Esophagus muscularis mucosa (tissue), 4 donors: ENCODE results near the gene PPP4R1. TPM values are rescaled to one million over a fixed set of nuclear protein-coding genes. Genes with fewer than 3 reads are reported as not detected.

Experiments
- DNase-seq: peaks from one replicate; pipeline ENCODE4 v3.0.0-alpha.2; 2017; ENCODE audit errors: extremely low spot score
- H3K27ac ChIP-seq, 4 donors: fragments of 200-600 bp; sonication (generic); replicated peaks in 1 of 4; 1 replicate in 3 of 4; 2 replicates in 1 of 4; pipeline ENCODE4 v1.5.1; 2016 to 2019; ENCODE audit warnings: mild to moderate bottlenecking in 1 of 4
- H3K27me3 ChIP-seq, 4 donors: fragments of 200-600 bp; sonication (generic); one replicate each; pipeline versions ENCODE4 v1.5.1 to v1.6.0; 2016 to 2019
- H3K36me3 ChIP-seq, 4 donors: fragments of 200-600 bp; sonication (generic); one replicate each; pipeline ENCODE4 v1.5.1; 2016 to 2019
- H3K4me1 ChIP-seq, 4 donors: fragments of 200-600 bp; sonication (generic); one replicate each; pipeline ENCODE4 v1.5.1; 2016 to 2019
- H3K4me3 ChIP-seq, 4 donors: fragments of 200-600 bp; sonication (generic); 1 replicate in 2 of 4; 2 replicates in 2 of 4; pipeline ENCODE4 v1.5.1; 2016 to 2019; ENCODE audit warnings: mild to moderate bottlenecking in 4 of 4, moderate library complexity in 1 of 4
- H3K9me3 ChIP-seq, 4 donors: fragments of 200-600 bp; sonication (generic); 1 replicate in 3 of 4; 2 replicates in 1 of 4; pipeline ENCODE4 v1.5.1; 2016 to 2019
- CTCF ChIP-seq, 3 experiments: fragments of 200-600 bp in 2 of 3; fragments of 450-650 bp in 1 of 3; sonication (generic) in 2 of 3; IDR thresholded peaks; one replicate each; pipeline ENCODE4 v1.5.1; 2017 to 2019; ENCODE audit warnings: antibody characterized with exemption in 3 of 3, mild to moderate bottlenecking in 2 of 3, moderate library complexity in 1 of 3
- EP300 ChIP-seq: sonication (generic); formaldehyde crosslinking; IDR thresholded peaks from one replicate; pipeline ENCODE4 v1.6.1; 2017; ENCODE audit warnings: antibody characterized with exemption
- POLR2A ChIP-seq: fragments of 450-650 bp; IDR thresholded peaks from one replicate; pipeline ENCODE4 v1.6.1; 2017; ENCODE audit warnings: antibody characterized with exemption, moderate library complexity, mild to moderate bottlenecking, low read depth
- POLR2AphosphoS5 ChIP-seq, 2 donors: sonication (generic); formaldehyde crosslinking; IDR thresholded peaks; one replicate each; pipeline ENCODE4 v1.6.1; 2017; ENCODE audit warnings: antibody characterized with exemption in 2 of 2
- WGBS: methylation state at CpG from one replicate; pipeline ENCODE4 v1.1.5; 2018; 5-methylcytosine and 5-hydroxymethylcytosine counted together
- intact Hi-C: fragments of 100-400 bp; cut with DNase I; formaldehyde crosslinking; loops from one replicate; pipeline ENCODE4 v1.15.1; 2023
- total RNA-seq, 4 donors: library from RNA; depleted of rRNA; stranded (reverse); fragments of >200 nt; gene quantifications; one replicate each; pipeline versions ENCODE4 v1.1.0 to v1.2.1, GENCODE V29; 2016

The PPP4R1 gene
- total RNA-seq, 4 donors from 2014 or later = 74.6 to 129 (median 97.1) TPM

- Histone ChIP-seq H3K9me3 (no peaks in the 10 kb centered on the region), H3K27ac (peak overlapping the region; percentile 97 to 99 (median 98)), H3K36me3 (peaks cover 0 to 12% (median 4%) of the 10 kb centered on the region in 4 donors), H3K27me3 (no peaks in the 10 kb centered on the region), H3K4me1 (peaks cover 19 to 42% (median 40%) of the 10 kb centered on the region in 4 donors), H3K4me3 (peak overlapping the region; percentile 85 to 93 (median 88))
- TF ChIP-seq CTCF (IDR thresholded peaks at IDR 0.05) (no peak), EP300 (no peak), POLR2AphosphoS5 (IDR thresholded peaks at IDR 0.05) (no peak), POLR2A (no peak)
- DNase-seq = no peak
- 43% methylated on average over 12 of the region's 13 CpGs for WGBS
- intact Hi-C loops = loop anchor here (2.0 to 10.0 kb wide), 2 partner anchors 57 to 299 kb away; partner anchors contain the start of gene VAPA
These were observed 980 bp upstream of the PPP4R1 start for GRCh38 chr18:9615280-9615797.

- H3K27ac ChIP-seq = peak overlapping the region; percentile 97 to 99 (median 98)
- H3K9me3 ChIP-seq = no peaks in the 10 kb centered on the region
- DNase-seq = no peak
- WGBS = 0% methylated on average over 14 of the region's 78 CpGs
- peaks cover 0 to 12% (median 4%) of the 10 kb centered on the region in 4 donors for H3K36me3 ChIP-seq
- H3K27me3 ChIP-seq = no peaks in the 10 kb centered on the region
- peaks cover 30 to 57% (median 56%) of the 10 kb centered on the region in 4 donors for H3K4me1 ChIP-seq
- intact Hi-C loops = loop anchor here (2.0 to 10.0 kb wide), 2 partner anchors 59 to 301 kb away; partner anchors contain the start of gene VAPA
- H3K4me3 ChIP-seq = peak overlapping the region; percentile 85 to 93 (median 88)
- TF ChIP-seq CTCF (IDR thresholded peaks at IDR 0.05) = no peak
- no peak for TF ChIP-seq POLR2A
- peak in 1 of 2 donors; percentile 16 for TF ChIP-seq POLR2AphosphoS5 (IDR thresholded peaks at IDR 0.05)
- no peak for TF ChIP-seq EP300
These were observed 584 bp downstream of the PPP4R1 start for GRCh38 chr18:9613550-9614400.

GRCh38 chr18:9612977-9613376, 1.4 kb downstream of the PPP4R1 start:
- TF ChIP-seq CTCF (IDR thresholded peaks at IDR 0.05) = no peak
- no peak for TF ChIP-seq EP300
- no peak for TF ChIP-seq POLR2A
- no peak for TF ChIP-seq POLR2AphosphoS5 (IDR thresholded peaks at IDR 0.05)
- peak overlapping the region; percentile 85 to 93 (median 88) for H3K4me3 ChIP-seq
- 33% methylated on average over 3 of the region's 3 CpGs for WGBS
- no peaks in the 10 kb centered on the region for H3K9me3 ChIP-seq
- H3K27me3 ChIP-seq = no peaks in the 10 kb centered on the region
- peak overlapping the region; percentile 97 to 99 (median 98) for H3K27ac ChIP-seq
- H3K36me3 ChIP-seq = peaks cover 0 to 12% (median 4%) of the 10 kb centered on the region in 4 donors
- peaks cover 38 to 65% (median 63%) of the 10 kb centered on the region in 4 donors for H3K4me1 ChIP-seq
- DNase-seq = no peak
- intact Hi-C loops = loop anchor here (10.0 kb wide), 1 partner anchor 302 kb away; the partner anchor contains the start of gene VAPA

- no peak for DNase-seq
- Histone ChIP-seq H3K36me3 (peaks cover 0 to 12% (median 4%) of the 10 kb centered on the region in 4 donors), H3K4me1 (peaks cover 39 to 69% (median 64%) of the 10 kb centered on the region in 4 donors), H3K27me3 (no peaks in the 10 kb centered on the region), H3K27ac (peak overlapping the region; percentile 14 to 99 (median 98)), H3K9me3 (no peaks in the 10 kb centered on the region), H3K4me3 (peak overlapping the region in 3 of 4 donors; percentile 85 to 93 (median 85))
- TF ChIP-seq POLR2AphosphoS5 (IDR thresholded peaks at IDR 0.05) (no peak), CTCF (IDR thresholded peaks at IDR 0.05) (peak; percentile 58 to 70 (median 68))
- intact Hi-C loops = loop anchor here (10.0 kb wide), 1 partner anchor 302 kb away; the partner anchor contains the start of gene VAPA
- 51% methylated on average over 3 of the region's 3 CpGs for WGBS
These were observed 2.0 kb downstream of the PPP4R1 start for GRCh38 chr18:9612215-9612830.
